Endothelial cell of umbilical vein (primary cell): ENCODE data around the gene IFNA1. TPM values are rescaled to one million over a fixed set of nuclear protein-coding genes. Genes with fewer than 3 reads are reported as not detected.

Experiments
- BruUV-seq: library from RNA; stranded (reverse); fragments of 400-500 nt; replicated peaks from 2 replicates; lab custom pipeline; 2021; lab: Mats Ljungman, UMichigan
- CTCF ChIA-PET: fragments of 300-600, 350-600 bp; sonication (Branson Sonifier 250); formaldehyde crosslinking; loops from one replicate; lab custom pipeline; 2021; ENCODE audit warnings: antibody characterized with exemption, inconsistent platforms; lab: Charles Lee
- POLR2A ChIA-PET: fragments of 300-600, 350-600 bp; sonication (Branson Sonifier 250); formaldehyde crosslinking; loops from one replicate; lab custom pipeline; 2021; ENCODE audit warnings: antibody characterized with exemption, inconsistent platforms; lab: Charles Lee
- DNase-seq: peaks from one replicate; pipeline ENCODE4 v3.0.0-alpha.2; 2011; ENCODE audit warnings: low read depth, low spot score
- FAIRE-seq: peaks from 2 replicates; lab custom pipeline; 2011; peaks lifted over from hg19 to GRCh38; lab: Jason Lieb, UNC
- H2AFZ ChIP-seq: 2 replicates; pipeline ENCODE4 v1.6.0; 2012; ENCODE audit warnings: low read depth, low read length, control low read depth, inconsistent platforms
- H3K27ac ChIP-seq: 2 replicates; pipeline ENCODE4 v1.5.1; 2011; ENCODE audit warnings: low read depth, mild to moderate bottlenecking, control low read depth, low read length, moderate library complexity; ENCODE audit not compliant: insufficient read depth
- H3K27me3 ChIP-seq, 2 experiments: 2 replicates each; pipeline versions ENCODE4 v1.6.0 to v1.6.1; 2011; ENCODE audit warnings: low read length in 2 of 2, mixed read lengths in 1 of 2; ENCODE audit not compliant: control insufficient read depth in 2 of 2, insufficient read depth in 2 of 2
- H3K36me3 ChIP-seq, 2 experiments: 2 replicates in 1 of 2; 3 replicates in 1 of 2; pipeline ENCODE4 v1.5.1; 2011; ENCODE audit warnings: low read length in 2 of 2, mild to moderate bottlenecking in 1 of 2, moderate library complexity in 1 of 2; ENCODE audit not compliant: control insufficient read depth in 2 of 2, insufficient read depth in 2 of 2; ENCODE audit errors: extremely low read depth in 1 of 2
- H3K4me1 ChIP-seq: 3 replicates; pipeline ENCODE4 v1.5.1; 2011; ENCODE audit warnings: mild to moderate bottlenecking, low read length; ENCODE audit not compliant: control insufficient read depth, insufficient read depth; ENCODE audit errors: extremely low read depth
- H3K4me2 ChIP-seq: 2 replicates; pipeline ENCODE4 v1.6.1; 2011; ENCODE audit warnings: low read length, control low read depth, mixed read lengths; ENCODE audit not compliant: insufficient read depth
- H3K4me3 ChIP-seq, 3 experiments: fragments of 200-600 bp in 1 of 3; sonication (generic), shearing (Covaris generic) in 1 of 3; replicated peaks in 1 of 3; 2 replicates each; pipeline ENCODE4 v1.5.1; 2011 to 2016; ENCODE audit warnings: control low read depth in 3 of 3, low read length in 3 of 3, mild to moderate bottlenecking in 2 of 3, inconsistent platforms in 1 of 3, low read depth in 1 of 3, moderate library complexity in 1 of 3; ENCODE audit not compliant: insufficient read depth in 1 of 3
- H3K79me2 ChIP-seq: 2 replicates; pipeline ENCODE4 v1.6.0; 2012; ENCODE audit warnings: low read length, inconsistent platforms; ENCODE audit not compliant: control insufficient read depth, insufficient read depth
- H3K9ac ChIP-seq: replicated peaks from 2 replicates; pipeline ENCODE3; 2011; ENCODE audit warnings: low read length, control low read depth; ENCODE audit not compliant: insufficient read depth; ENCODE audit errors: extremely low read depth
- H3K9me1 ChIP-seq: replicated peaks from 3 replicates; pipeline ENCODE4 v1.6.0; 2011; ENCODE audit warnings: mild to moderate bottlenecking, low read length; ENCODE audit not compliant: control insufficient read depth, insufficient read depth; ENCODE audit errors: extremely low read depth
- H3K9me3 ChIP-seq: replicated peaks from 2 replicates; pipeline ENCODE4 v1.5.1; 2012; ENCODE audit warnings: low read length, inconsistent platforms; ENCODE audit not compliant: control insufficient read depth, insufficient read depth
- H4K20me1 ChIP-seq: replicated peaks from 2 replicates; pipeline ENCODE3; 2011; ENCODE audit warnings: mild to moderate bottlenecking, low read length; ENCODE audit not compliant: control insufficient read depth, insufficient read depth; ENCODE audit errors: extremely low read depth
- EZH2 ChIP-seq: IDR thresholded peaks from 2 replicates; pipeline ENCODE4 v1.6.1; 2012; ENCODE audit warnings: borderline replicate concordance, low read depth, mild to moderate bottlenecking, moderate library complexity, low read length, inconsistent platforms; ENCODE audit not compliant: severe bottlenecking
- GATA2 ChIP-seq: IDR thresholded peaks from 2 replicates; pipeline ENCODE4 v1.7.0; 2011; ENCODE audit warnings: low read depth, mild to moderate bottlenecking, moderate library complexity, mixed read lengths, low read length; ENCODE audit not compliant: insufficient read length, insufficient read depth
- JUN ChIP-seq: IDR thresholded peaks from 2 replicates; pipeline ENCODE4 v1.6.1; 2011; ENCODE audit warnings: borderline replicate concordance, low read depth; ENCODE audit not compliant: insufficient read length, insufficient read depth
- dilution Hi-C: fragments of 300-500 bp; cut with MboI; formaldehyde crosslinking; loops from one replicate; pipeline ENCODE4 v1.15.0; 2019; ENCODE audit warnings: low sequenced_read_pairs; ENCODE audit not compliant: extremely low pct_ligation_motif_present
- intact Hi-C: fragments of 100-400 bp; cut with micrococcal nuclease; formaldehyde crosslinking; loops from one replicate; pipeline ENCODE4 v1.10.0; 2022
- polyA plus RNA-seq, 4 experiments: library from polyadenylated mRNA; depleted of rRNA in 3 of 4; stranded (reverse) in 3 of 4; unstranded in 1 of 4; fragments of >200 nt; gene quantifications; 2 replicates each; pipeline versions ENCODE4 v1.2.1 to v1.2.3, GENCODE V29; 2011 to 2012; ENCODE audit warnings: missing spikeins in 1 of 4
- total RNA-seq: library from RNA; stranded (reverse); gene quantifications from 2 replicates; pipeline ENCODE4 v1.2.3, GENCODE V29; 2021
- TF ChIP-seq, protein P1 (sequence below), 2 donors: IDR thresholded peaks; 1 replicate in 1 of 2; 2 replicates in 1 of 2; pipeline ENCODE4 v1.5.1; 2011; ENCODE audit warnings: low read length in 2 of 2, mild to moderate bottlenecking in 2 of 2, moderate library complexity in 2 of 2, control low read depth in 1 of 2, inconsistent platforms in 1 of 2, low read depth in 1 of 2; ENCODE audit not compliant: insufficient read depth in 1 of 2; ENCODE audit errors: extremely low read depth in 1 of 2

IFNA1 gene
- total and polyA plus RNA-seq, 2 donors (not counting 3 experiments of a cell fraction or from before 2014, with no cell fraction given): not detected

DNA sequence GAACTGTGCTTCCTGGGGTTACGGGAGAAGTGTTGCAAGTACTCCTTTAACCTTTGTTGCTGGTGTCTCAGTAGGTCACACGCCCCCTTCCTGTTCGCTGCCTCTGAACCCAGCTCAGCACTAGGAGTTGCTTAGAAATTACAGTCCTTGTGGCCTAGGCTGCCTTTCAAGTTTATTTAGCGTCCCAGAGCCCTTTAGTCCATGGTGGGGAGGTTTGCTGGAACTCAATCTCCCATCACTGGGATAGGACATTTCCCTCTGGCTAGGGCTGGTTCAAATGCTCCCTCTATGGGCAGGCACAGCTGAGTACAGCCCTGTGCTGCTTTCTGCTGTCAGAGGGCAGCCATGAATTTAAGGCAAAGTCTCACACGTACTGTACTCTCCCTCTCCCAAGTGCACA is 26.6 kb upstream of the IFNA1 start:
- Histone ChIP-seq H2AFZ (no peak overlapping the region), H3K79me2 (no peaks in the 10 kb centered on the region), H4K20me1 (no peaks in the 10 kb centered on the region), H3K9ac (no peak overlapping the region), H3K36me3 (no peaks in the 10 kb centered on the region), H3K27ac (no peak overlapping the region), H3K9me1 (no peaks in the 10 kb centered on the region), H3K27me3 (peaks cover 24 to 44% of the 10 kb centered on the region in 2 experiments), H3K4me3 (no peak overlapping the region), H3K9me3 (no peaks in the 10 kb centered on the region), H3K4me1 (no peaks in the 10 kb centered on the region), H3K4me2 (no peak overlapping the region)
- intact Hi-C loops (no loop called here), dilution Hi-C loops (no loop called here)
- DNase-seq (no peak), FAIRE-seq (no peak)
- BruUV-seq: no TSS peak
- ChIA-PET CTCF (interaction anchor here (1.3 to 1.7 kb wide), 2 partner anchors 21 to 95 kb away, joined by 3 to 7 read pairs; no protein-coding TSS in a partner anchor), POLR2A (no interaction called here)
- TF ChIP-seq, protein P1, sequence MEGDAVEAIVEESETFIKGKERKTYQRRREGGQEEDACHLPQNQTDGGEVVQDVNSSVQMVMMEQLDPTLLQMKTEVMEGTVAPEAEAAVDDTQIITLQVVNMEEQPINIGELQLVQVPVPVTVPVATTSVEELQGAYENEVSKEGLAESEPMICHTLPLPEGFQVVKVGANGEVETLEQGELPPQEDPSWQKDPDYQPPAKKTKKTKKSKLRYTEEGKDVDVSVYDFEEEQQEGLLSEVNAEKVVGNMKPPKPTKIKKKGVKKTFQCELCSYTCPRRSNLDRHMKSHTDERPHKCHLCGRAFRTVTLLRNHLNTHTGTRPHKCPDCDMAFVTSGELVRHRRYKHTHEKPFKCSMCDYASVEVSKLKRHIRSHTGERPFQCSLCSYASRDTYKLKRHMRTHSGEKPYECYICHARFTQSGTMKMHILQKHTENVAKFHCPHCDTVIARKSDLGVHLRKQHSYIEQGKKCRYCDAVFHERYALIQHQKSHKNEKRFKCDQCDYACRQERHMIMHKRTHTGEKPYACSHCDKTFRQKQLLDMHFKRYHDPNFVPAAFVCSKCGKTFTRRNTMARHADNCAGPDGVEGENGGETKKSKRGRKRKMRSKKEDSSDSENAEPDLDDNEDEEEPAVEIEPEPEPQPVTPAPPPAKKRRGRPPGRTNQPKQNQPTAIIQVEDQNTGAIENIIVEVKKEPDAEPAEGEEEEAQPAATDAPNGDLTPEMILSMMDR (IDR thresholded peaks at IDR 0.05; ENCODE audit: extremely low read depth in 1 of 2, insufficient read depth in 1 of 2, low read depth in 1 of 2, low read length in 2 of 2): peak in 1 of 2 donors; percentile 25
- no peak for TF ChIP-seq GATA2
- no peak for TF ChIP-seq JUN

DNA sequence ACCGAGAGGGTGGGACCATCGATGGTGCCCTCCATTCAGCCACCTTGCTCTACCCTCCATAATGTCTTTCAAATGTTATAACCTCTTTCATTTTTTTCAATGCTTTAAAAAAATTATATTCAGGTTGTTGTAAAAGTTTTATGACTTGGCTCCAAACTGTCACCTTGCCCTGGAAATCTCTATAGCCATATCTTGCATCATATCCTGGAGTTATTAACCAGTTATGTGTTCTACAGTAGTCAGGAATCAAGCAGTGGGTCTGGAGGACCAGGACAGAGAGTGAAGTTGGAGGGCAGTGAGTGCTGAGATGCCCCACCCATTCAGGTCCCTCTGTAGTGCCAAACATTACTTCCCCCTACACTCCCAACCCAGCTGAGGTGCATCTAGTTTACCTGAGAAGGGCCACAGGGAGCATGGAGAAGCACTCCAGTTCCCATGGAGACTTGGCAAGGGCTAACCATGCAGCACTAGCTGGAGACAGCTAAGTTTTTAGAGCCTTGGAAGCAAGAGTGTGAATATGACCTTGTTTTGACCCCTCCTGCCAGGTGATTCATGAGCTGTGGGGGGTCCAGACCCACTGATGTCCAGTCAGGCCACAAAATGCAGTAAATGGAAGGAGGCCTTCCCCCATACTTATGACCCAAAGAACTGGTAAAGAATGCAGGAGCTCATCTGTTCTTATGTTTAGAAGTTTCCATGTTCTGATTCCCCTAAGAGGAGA is 25.9 kb upstream of the IFNA1 start:
- CTCF ChIA-PET: interaction anchor here (0.9 to 1.6 kb wide), 2 partner anchors 19 to 20 kb away, joined by 3 to 5 read pairs; no protein-coding TSS in a partner anchor
- FAIRE-seq: no peak
- Histone ChIP-seq H3K9me3 (no peaks in the 10 kb centered on the region), H3K4me2 (no peak overlapping the region), H3K27ac (no peak overlapping the region), H2AFZ (no peak overlapping the region), H3K27me3 (peaks cover 20 to 42% of the 10 kb centered on the region in 2 experiments), H3K4me1 (no peaks in the 10 kb centered on the region), H3K36me3 (no peaks in the 10 kb centered on the region), H4K20me1 (no peaks in the 10 kb centered on the region), H3K79me2 (no peaks in the 10 kb centered on the region), H3K4me3 (no peak overlapping the region), H3K9ac (no peak overlapping the region), H3K9me1 (no peaks in the 10 kb centered on the region)
- BruUV-seq: no TSS peak
- intact Hi-C loops: no loop called here
- no peak for TF ChIP-seq EZH2
- POLR2A ChIA-PET: no interaction called here
- dilution Hi-C loops: no loop called here
- DNase-seq: no peak
